GM18511 (cell line): ENCODE data around the gene LCE2D.
"Not testable (repeated sequence)": the region's sequence is repeated elsewhere in the genome, so short reads cannot be mapped to it uniquely, and the experiment has no call there.

Source experiments
- ATAC-seq: cut with Tn5 transposase; IDR thresholded peaks from one replicate; pipeline ENCODE4 v1.9.1; 2021; ENCODE audit warnings: mild to moderate bottlenecking, moderate library complexity; ENCODE audit not compliant: unreplicated experiment

LCE2D gene

DNA sequence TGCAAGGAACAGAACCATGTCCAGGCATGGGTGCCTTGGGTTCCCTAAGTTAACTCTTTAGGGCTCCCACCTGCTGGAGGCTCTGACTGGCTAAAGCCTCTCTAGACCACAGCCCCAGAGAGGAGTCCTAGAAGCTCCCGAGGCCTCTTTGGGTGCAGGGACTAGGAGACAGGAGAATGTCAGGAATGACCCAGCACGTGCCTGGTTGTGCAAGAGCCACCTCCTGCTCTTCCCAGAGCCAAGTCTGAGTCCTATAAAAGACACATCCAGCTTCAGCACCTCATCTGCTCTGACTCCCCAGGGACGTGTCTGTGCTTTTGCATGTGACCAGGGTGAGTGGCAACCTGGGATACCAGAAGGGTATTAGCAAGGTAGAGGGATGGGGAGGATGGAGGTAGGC, at the start of gene LCE2D:
Gene LCE2D, plus strand, starts transcription at position 283 of the 400 bp plus-strand sequence. CDS start 726 bp downstream, outside the sequence.
- no peak for ATAC-seq

GRCh38 chr1:152613511-152613910, 49.7 kb upstream of the LCE2D start, which contains the start of gene LCE3B:
LCE3B (plus strand) TSS chr1:152613811; CDS start chr1:152613811, 0 bp downstream.
- ATAC-seq: no peak

- ATAC-seq: no peak
These were observed 41.2 kb upstream of the LCE2D start for GRCh38 chr1:152621993-152622392.

DNA sequence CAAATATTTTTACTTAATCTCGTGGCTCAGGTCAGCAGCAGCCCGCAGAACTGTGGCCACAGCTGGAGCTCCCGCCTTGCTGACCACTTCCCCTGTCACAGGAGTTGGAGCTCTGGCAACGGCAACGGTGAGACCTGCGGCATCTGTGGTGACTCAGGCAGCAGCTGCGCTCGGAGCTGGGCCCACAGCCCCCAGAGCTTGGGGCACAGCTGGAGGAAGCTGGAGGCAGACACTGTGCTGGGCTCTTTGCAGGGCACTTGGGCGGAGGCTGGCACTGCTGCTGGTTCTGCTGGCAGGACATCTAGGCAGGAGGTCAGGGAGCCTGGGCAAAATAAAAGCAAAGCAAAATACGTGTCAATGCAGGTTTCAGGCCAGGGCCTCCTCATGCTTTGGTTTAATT, 40.4 kb upstream of the LCE2D start, which contains the start of gene LCE3A:
Gene LCE3A, minus strand, starts transcription at position 301 of the 400 bp plus-strand sequence. Its CDS starts 0 bp downstream, at position 301.
- ATAC-seq: no peak

GRCh38 chr1:152623203-152623844, 39.9 kb upstream of the LCE2D start:
- ATAC-seq: no peak

- no peak for ATAC-seq
These were observed 36.4 kb upstream of the LCE2D start for GRCh38 chr1:152626744-152627143.

DNA sequence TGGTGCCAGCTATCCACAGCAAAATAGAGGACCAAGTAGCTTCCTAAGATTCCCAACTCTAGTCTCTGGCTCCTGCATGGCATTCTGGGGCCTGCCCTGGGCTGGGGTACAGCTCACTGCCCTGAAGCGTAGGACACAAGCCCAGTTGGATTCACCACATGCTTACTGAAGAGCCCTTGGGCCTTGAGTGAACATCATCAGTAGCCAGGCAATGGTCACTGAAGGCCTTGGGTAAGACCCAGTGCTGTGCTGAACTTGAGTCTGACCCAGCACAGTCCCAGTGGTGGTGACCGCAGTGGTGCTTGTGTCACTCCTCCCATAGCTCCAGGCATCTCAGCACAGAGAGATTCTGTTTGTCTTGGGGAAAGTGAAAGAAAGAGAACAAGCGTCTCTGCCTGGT, 32.6 kb upstream of the LCE2D start:
- ATAC-seq: no peak

GRCh38 chr1:152640351-152640750, 22.8 kb upstream of the LCE2D start:
- no peak for ATAC-seq

GRCh38 chr1:152643945-152644344, 19.2 kb upstream of the LCE2D start:
- ATAC-seq: no peak

- ATAC-seq: no peak
These were observed 18.0 kb upstream of the LCE2D start for GRCh38 chr1:152645146-152645545.

DNA sequence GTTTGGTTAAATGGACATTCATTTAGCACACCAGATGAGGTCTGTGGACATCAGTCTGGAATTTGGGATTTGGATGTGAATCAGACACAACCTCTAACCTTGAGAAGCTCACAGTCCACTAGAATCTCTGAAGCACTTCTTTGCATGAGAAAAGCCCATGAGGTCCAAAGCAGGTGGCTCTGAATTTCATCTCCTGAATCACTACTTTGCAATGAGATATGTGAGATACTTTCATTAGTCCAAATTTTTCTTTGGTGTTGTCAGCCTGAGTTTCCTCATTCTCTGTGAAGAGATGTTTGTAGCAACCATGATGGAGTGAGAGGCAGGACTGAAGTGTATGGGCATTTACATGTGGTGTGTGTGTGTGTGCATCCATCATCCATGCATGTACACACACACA, 16.5 kb upstream of the LCE2D start:
- no peak for ATAC-seq

GRCh38 chr1:152654110-152654509, 9.1 kb upstream of the LCE2D start:
- ATAC-seq: no peak

DNA sequence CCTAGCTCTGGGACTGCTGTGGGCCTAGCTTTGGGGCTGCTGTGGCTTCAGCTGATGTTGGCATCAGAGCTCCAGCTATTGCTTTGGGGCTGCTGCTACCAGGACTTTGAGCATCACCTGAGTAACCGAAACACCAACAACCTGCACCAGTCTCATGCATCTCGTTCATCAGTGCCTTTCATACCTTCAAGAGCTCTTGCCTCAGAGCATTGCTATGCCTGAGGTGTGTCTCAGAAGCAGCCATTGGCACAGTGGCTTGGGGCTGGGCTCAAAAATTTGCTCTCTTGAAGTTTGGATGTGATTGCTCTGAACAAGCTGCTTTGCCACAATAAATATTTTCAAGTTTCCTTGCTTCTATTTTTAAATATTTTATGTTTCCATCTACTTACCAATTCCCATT, 6.7 kb upstream of the LCE2D start:
- no peak for ATAC-seq

DNA sequence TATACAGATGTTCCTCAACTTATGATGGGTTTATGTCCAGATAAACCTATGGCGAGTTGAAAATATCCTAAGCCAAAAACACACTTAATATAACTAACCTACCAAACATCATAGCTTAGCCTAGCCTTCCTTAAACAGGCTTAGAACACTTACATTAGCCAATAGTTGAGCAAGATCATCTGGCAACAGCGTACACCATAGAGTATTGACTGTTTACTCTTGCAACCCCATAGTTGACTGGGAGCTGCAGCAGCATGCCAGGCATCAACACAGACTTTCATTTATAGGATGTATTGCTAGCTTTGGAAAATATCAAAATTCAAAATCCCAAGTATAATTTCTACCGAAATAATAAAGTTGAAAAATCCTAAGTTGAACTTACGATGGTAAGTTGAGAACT, 5.5 kb upstream of the LCE2D start:
- no peak for ATAC-seq

DNA sequence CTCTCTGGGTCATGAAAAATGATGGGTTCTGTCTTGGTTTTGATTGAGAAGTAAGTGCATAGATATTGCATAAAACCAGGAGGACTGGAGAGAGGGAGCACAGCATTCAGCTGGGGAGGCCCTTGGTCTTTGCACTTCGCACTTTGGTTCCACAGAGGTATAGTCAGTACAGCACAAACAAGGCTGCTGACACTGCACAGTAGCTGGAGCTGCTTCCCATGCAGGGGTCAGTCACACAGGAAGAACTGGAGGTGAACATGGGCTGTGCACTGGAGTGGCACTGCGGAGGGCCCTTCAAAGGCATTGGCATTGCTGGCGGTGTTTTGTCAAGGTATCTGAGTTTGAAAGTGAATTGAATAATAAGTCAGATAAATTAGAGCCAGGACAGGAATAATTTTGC, 4.5 kb upstream of the LCE2D start:
- ATAC-seq: no peak

DNA sequence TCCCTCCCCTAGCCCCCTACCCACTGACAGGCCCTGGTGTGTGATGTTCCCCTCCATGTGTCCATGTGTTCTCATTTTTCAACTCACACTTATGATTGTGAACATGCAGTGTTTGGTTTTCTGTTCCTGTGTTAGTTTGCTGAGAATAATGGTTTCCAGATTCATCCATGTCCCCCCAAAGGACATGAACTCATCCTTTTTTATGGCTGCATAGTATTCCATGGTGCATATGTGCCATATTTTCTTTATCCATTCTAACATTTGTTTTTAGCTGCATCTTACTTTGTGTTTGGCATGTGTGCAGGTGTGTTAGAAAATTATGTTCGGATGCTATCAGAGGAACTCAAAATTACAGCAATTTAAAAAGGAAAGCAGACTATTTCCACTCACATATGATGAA, 3.0 kb downstream of the LCE2D start:
- ATAC-seq: not testable (repeated sequence)

GRCh38 chr1:152667648-152668047, 4.5 kb downstream of the LCE2D start:
- no peak for ATAC-seq

DNA sequence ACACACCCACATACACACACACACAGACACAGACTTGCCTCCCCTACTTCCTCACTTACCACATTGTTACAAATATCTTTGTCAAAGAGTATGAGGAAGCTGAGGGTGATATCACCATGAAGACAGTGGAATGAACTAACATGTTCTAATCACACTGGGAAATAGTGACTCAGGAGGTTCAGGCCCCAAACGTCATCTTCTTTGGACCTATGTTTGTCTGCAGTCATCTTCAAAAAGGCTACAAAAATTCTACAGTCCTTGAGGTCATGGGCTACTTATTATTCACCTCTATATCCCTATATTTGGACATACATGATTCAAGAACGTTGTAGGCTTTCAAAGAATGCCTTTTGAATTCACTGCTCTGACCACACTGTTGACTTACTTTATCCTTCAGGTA, 9.8 kb downstream of the LCE2D start:
- no peak for ATAC-seq

GRCh38 chr1:152674983-152675382, 11.8 kb downstream of the LCE2D start, which contains the start of gene LCE2C:
LCE2C (plus strand) TSS chr1:152675279; CDS start chr1:152676016, 737 bp downstream.
- ATAC-seq: not testable (repeated sequence)

- no peak for ATAC-seq
These were observed 16.3 kb downstream of the LCE2D start for GRCh38 chr1:152679459-152679858.

- ATAC-seq: no peak
These were observed 18.4 kb downstream of the LCE2D start for GRCh38 chr1:152681616-152682015.

DNA sequence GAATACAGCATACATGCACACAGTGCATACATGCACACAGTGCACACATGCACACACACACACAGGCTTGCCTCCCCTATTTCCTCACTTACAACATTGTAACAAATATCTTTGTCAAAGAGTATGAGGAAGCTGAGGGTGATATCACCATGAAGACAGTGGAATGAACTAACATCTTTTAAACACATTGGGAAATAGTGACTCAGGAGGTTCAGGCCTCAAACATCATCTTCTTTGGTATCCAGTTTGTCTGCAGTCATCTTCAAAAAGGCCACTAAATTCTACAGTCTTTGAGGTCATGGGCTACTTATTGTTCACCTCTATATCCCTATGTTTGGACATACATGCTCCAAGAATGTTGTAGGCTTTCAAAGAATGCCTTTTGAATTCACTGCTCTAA, 20.7 kb downstream of the LCE2D start:
- no peak for ATAC-seq

DNA sequence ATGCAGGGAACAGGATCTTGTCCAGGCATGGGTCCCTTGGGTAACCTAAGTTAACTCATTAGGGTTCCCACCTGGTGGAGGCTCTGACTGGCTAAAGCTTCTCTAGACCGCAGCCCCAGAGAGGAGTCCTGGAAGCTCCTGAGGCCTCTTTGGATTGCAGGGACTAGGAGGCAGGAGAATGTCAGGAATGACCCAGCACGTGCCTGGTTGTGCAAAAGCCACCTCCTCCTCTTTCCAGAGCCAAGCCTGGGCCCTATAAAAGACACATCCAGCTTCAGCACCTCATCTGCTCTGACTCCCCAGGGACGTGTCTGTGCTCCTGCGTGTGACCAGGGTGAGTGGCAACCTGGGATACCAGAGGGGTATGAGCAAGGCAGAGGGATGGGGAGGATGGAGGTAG, 22.6 kb downstream of the LCE2D start, which contains the start of gene LCE2B:
Gene LCE2B, plus strand, starts transcription at position 301 of the 400 bp plus-strand sequence. CDS start 721 bp downstream, outside the sequence.
- not testable (repeated sequence) for ATAC-seq
